NCI-H2029 treated with DMSO at 0.1 percent for 48 hours (cell line): ENCODE results near the gene MMADHC.

Experiments
- DNase-seq: peaks from one replicate; lab custom pipeline; 2025; lab: John Stamatoyannopoulos, UW

Gene MMADHC

DNA sequence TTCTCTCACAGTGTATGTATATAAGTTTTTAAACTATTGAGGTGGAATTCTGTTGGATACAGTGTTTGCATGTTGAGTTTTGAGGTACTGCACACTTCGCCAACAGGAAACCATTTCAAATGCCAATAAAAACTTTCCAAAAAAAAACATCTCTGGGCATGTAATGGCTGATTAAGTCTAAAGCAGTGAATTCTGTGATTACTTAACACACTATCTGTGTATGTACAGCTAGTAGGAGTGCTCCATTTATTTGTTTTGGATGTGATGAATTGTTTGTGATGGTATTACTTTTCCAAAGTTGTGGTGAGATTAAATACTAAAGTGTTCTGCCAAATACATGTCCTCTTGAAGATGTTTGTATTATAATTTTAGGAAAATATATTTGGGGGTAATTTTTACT lies 31.1 kb downstream of the MMADHC start:
- DNase-seq, result no peak

DNA sequence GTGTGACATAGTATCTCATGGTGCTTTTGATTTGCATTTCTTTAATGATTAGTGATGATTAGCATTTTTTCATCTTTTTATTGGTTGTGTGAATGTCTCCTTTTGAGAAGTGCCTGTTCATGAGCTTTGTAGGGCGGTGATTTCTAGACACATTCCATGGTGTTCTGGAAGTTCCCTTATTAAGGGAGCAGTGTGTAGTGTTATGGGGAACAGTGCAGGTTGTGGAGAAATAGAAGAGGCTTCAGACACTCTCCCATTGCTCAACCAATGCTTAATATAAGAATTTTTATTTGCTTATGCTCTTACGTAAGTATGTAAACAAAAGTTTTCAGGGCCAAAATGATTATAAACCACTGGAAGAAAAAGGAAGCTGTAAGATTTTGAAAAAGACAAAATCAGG lies 34.7 kb downstream of the MMADHC start:
- no peak for DNase-seq

DNA sequence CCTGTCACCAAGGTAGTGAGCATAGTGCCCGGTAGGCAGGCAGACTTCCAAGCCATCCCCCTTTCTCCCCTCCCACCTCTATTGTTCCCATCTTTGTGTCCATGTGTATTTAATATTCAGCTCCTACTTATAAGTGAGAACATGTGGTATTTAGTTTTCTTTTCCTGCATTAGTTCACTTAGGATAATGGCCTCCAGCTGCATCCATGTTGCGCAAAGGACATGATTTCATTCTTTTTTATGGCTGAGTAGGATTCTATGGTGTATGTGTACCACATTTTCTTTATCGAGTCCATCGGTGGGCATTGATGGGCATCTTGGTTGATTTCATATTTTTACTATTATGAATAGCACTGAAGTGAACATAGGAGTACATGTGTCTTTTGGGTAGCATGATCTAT lies 35.3 kb downstream of the MMADHC start:
- no peak for DNase-seq

DNA sequence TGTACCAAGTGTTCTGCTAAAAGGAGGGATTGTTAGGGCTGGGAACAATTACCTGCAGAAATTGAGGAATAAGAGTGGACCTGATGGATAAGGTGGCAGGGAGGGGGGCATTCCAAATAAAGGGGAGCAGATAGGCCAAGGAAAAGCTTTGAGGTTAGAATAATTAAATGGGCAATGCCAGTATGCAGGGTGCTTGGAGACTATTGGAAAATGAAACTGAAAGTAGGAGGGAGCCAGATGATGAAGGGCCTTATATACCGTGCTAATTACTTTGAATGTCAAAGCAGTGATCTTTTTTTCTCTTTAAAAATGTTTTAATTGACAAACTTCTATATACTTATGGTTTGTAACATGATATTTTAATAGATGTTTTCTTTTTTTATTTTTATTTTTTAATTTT lies 42.9 kb downstream of the MMADHC start:
- no peak for DNase-seq

DNA sequence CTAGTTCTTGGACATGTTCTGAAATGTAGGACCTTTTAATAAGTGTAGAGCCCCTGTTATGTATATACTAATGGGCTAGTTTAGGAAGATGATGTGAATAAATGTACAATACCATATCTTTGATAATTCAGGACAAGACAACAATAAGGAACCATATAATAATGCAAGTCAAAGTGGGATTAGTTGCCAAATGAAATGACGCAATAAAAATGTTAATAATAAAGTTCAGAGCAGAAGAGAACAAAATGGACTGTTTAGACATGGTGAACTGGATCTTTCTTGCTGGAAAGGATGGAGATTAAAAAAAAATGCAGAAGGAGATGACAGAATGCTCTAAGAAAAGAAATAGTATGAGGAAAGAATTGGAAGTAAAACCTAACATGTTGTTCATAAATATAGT lies 43.7 kb downstream of the MMADHC start:
- no peak for DNase-seq

DNA sequence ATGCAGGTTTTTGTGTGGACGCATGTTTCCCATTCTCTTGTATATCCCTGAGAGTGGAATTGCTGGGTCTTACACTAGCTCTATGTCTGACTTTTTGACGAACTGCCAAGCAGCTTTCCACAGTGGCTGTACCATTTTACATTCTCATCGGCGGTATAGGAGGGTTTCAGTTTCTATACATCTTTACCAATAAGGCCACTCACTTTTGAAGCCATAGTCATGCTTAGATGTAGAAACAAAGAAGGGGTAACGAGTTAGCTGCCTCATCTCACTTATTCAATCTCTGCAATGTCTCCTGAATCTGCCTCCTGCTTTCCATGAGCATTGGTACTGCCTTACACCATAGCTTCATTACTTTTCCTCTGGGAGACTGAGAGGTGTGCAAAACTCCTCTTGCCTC lies 47.4 kb downstream of the MMADHC start:
- no peak for DNase-seq

DNA sequence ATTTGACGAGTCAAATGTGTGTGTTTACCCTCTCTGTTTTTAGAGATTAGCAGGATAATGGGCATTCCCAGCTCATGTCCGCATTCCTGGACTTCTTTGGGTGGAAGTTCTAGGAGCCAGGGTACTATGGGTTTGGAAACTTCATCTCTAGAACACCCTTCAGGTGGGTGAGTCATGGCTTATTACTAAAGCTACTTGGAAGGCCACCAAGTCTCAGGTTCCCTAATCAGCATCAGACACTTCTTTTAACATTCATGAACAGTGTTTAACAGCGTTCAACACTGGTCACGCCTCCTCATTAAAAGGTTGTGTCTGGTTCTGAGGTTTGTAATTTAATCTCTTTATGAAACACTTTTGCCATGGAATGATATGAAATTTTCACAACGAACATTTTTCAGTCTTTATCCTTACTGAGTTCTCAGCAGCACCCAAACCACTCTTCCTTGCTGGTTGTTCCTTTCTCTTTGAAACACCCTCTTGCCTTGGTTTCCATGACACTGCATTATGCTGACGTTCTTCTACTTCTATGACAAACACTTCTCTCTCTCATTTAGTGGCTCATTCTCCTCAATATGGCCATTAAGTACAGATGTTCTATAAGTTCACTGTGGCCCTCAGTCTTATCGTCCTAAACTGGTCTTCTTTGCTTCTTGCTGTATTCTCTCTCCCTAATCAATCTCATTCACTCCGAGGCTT lies 49.3 kb downstream of the MMADHC start:
- DNase-seq, result no peak

DNA sequence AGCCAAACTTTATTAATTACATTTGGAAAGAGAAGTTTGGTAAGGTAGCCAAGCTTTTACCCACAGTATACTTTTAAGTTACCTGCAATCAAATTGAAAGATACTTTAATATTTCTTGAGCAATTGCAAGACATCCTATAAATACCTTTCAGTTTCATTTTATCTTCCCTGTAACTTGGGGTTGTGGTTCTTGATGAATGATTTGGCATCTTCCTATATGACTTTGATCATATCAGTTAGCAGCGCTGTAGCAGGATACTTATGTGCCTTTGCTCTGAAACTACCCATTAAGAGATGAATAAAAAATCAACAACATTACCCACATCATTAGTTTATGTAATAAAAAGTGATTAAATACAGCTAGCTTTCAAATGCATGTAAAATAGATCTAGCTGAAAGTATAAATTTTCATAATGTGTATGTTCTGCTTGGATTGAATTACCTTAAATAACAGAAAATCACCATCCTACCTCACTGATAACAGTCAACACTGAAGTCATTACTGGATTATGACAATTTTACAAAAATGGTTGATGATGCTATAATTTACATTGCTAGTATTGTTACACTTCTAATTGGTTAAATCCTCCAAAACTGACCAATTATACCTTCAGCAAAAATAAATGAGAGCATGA lies 50.4 kb downstream of the MMADHC start:
- no peak for DNase-seq

DNA sequence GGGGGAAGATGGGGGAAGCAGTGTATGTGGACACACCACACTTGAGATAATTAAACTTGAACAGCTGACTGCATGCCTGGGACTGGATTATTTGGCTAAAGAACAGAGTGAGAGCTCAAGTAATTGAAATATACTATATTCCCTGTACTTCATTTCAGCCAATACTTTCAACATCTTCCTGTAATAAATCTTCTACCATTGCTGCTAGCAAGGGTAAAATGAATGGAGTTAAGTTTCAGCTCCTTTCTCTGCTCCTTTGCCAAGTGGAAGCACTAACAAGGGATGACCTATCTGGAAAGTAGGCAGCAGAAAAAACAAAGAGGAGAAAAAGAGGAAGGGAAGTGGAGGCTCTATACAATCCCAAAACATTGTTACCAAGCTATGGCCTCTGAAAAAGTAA lies 50.9 kb downstream of the MMADHC start:
- no peak for DNase-seq

DNA sequence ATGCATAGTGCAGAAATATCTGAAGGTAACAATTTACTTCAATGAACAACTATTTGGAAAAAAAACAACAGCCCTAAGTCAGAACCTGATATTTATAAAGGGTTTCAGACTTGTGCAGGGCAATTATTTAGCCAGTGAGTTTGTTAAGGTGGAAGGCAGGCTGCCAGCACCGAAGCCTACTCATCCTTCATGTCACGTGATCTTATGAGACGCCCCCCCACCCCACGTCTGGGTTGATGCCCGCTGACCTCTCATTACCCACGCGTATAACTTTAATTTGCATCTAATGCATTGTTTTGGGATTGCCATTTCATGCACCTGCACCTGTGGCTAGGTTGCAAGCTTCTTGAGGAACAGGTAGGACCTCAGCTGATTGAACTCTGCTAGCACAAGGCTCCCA lies 52.9 kb downstream of the MMADHC start:
- no peak for DNase-seq

DNA sequence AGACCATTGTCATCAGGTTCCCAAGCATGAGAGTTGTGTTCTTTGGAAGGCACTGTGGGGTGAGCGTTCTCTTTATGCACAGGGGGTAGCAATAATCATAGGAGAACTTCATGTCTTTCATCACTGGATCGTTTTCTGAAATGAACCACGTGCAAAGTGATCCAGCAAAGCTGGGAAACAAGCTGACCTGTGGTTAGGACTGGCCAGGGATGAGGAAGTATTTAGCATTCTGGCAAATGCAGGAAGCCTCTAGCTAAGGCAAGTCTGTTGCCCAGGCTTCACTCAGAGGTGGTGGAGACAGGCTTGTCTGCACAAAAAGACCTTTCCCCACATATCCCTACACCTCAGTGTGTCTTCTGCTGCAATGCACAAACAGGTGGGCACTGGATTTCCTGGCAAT lies 58.6 kb downstream of the MMADHC start:
- DNase-seq, result no peak

DNA sequence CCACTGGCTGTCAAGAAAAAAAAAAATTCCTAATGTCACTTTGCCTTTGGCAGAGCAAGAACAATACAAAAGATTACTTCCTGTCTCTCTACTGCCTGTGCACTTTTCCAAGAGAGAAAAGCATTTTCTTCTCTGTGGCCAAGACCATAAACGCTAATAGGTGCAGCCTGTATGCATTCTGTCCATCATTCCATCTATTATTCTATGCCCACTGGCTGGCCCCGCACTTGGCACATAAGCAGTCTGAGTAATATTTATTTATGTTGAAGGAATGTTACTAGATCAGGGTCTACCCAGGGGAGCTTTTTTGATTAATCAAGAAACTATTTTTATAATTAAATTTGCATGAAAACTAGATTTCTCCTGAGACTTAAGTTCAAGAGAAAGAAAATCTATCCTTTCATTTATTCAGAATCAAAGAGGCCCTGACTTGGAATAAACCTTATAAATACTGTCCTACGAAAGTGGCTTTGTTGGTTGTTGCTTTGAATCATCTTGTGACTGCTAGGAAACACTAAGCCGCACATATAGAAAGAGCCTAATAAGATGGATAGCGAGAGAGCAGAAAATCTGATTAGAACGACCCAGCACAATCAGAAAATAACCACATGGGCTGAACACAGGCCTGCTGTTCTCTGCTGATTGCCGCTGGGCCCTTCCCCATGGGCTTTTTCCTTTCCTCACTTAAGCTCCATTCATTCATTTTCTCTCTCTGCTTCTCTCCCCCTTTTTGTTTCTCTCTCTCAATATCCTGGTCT lies 59.4 kb downstream of the MMADHC start:
- DNase-seq, result no peak

DNA sequence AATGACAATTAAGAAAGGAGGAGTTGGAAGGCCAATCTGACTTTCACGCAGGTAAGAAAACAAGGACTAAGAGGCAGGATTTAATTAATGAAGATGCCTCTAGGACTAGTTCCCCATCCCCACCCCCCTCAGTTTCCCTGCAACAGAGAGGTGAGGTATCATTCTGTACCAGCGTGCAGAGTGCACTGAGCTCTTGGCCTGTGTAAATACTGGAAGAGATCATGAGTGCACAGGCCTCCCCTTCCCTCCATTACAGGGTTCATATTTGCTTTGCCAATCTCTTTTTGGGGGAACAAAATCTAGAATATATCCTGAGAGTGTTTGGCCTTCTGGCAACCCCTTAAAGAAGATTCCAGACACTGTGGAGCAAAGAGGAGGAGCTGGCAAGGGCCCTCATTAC lies 60.9 kb downstream of the MMADHC start:
- no peak for DNase-seq

DNA sequence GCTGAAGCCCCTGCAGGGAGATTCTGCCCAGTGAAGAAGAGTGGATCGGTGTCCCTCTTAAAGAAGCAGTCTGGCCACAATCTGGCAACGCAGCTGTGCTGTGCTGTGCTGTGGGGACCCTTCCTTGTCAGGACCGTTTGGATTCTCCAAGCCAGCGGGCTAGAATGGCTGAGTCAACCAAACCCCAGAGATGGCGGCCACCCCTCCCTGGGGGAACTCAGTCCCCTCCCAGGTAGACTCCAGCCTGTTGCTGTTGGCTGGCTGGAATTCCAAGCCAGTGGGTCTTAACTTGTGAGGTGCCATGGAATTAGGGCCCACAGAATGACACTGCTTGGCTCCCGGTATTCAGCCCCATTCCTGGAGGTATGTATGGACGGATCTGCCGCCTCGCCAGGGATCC lies 62.3 kb downstream of the MMADHC start:
- no peak for DNase-seq
